SJCRH30 (cell line): Measurements from ENCODE around the gene MRPS26. TPM values are rescaled to one million over a fixed set of nuclear protein-coding genes. Genes with fewer than 3 reads are reported as not detected.
A peak's percentile ranks its signal among the peaks of the same experiment; 100 is the strongest.

ENCODE experiments used
- DNase-seq, 2 experiments: peaks; one replicate each; pipeline ENCODE4 v3.0.0-alpha.2; 2015 to 2020
- H3K27ac ChIP-seq: fragments of 250-450 bp; sonication (Bioruptor Pico); 2 replicates; pipeline ENCODE4 v1.5.1; 2020; ENCODE audit warnings: mild to moderate bottlenecking, moderate library complexity
- H3K27me3 ChIP-seq: fragments of 250-450 bp; sonication (Bioruptor Pico); 2 replicates; pipeline ENCODE4 v1.5.1; 2020; ENCODE audit warnings: mild to moderate bottlenecking, moderate library complexity
- H3K36me3 ChIP-seq: fragments of 250-450 bp; sonication (Bioruptor Pico); 2 replicates; pipeline ENCODE4 v1.5.1; 2020; ENCODE audit warnings: mild to moderate bottlenecking, moderate library complexity
- H3K4me1 ChIP-seq: fragments of 250-450 bp; sonication (Bioruptor Pico); 2 replicates; pipeline ENCODE4 v1.5.1; 2020; ENCODE audit warnings: mild to moderate bottlenecking, moderate library complexity
- H3K4me3 ChIP-seq: fragments of 250-450 bp; sonication (Bioruptor Pico); 2 replicates; pipeline ENCODE4 v1.5.1; 2020; ENCODE audit warnings: mild to moderate bottlenecking, moderate library complexity
- H3K9me3 ChIP-seq: fragments of 250-450 bp; sonication (Bioruptor Pico); replicated peaks from 2 replicates; pipeline ENCODE4 v1.5.1; 2020; ENCODE audit warnings: mild to moderate bottlenecking, moderate library complexity
- total RNA-seq: library from RNA; depleted of rRNA; stranded (reverse); fragments of >200 nt; shearing (Covaris generic); gene quantifications from 2 replicates; pipeline ENCODE4 v1.2.3, GENCODE V29; 2014

The MRPS26 gene
- total RNA-seq, 1 experiment from 2014 or later = 46.5 TPM

DNA sequence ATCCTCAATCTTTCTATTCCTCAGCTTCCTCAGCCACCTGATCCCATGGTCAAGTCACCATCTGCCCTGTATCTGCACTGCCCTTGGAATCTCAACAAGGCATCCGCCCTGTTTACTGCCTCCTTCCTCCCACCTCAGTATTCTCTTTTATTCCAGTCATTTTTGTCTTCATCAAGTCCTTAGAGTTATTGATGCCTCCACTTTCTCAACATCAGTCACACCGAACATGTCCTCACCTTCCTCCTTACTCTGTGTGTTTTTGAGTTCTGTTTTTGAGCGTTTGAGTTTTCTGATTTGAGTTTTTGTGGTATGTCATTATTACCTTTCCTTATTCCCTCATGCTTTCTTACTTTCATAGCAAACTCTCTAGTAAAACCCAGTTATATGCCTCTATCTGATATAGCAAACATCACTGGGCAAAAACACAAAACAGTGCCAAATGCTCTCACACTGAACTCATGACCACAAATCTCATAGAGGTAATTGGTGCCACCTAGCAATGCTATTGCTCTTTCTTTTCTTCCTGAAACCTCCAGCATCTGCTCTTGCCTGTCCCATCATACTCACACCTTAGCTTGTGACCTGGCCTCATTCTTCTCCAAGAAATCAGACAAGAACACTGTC is 14.2 kb upstream of the MRPS26 start:
- H3K9me3 ChIP-seq = no peaks in the 10 kb centered on the region
- peaks cover 5% of the 10 kb centered on the region for H3K36me3 ChIP-seq

GRCh38 chr20:3032624-3033023 is 13.2 kb upstream of the MRPS26 start:
- H3K36me3 ChIP-seq = peaks cover 8% of the 10 kb centered on the region
- no peak overlapping the region for H3K27ac ChIP-seq
- DNase-seq = no peak
- H3K4me1 ChIP-seq = no peaks in the 10 kb centered on the region
- no peaks in the 10 kb centered on the region for H3K9me3 ChIP-seq
- H3K27me3 ChIP-seq = no peaks in the 10 kb centered on the region
- H3K4me3 ChIP-seq = no peak overlapping the region

More for the DNA sequence above, 14.2 kb upstream of the MRPS26 start:
- no peak for DNase-seq
- H3K27me3 ChIP-seq = no peaks in the 10 kb centered on the region
- no peak overlapping the region for H3K27ac ChIP-seq
- no peak overlapping the region for H3K4me3 ChIP-seq
- no peaks in the 10 kb centered on the region for H3K4me1 ChIP-seq

- H3K27ac ChIP-seq = no peak overlapping the region
- H3K4me3 ChIP-seq = no peak overlapping the region
- peaks cover 9% of the 10 kb centered on the region for H3K36me3 ChIP-seq
- no peaks in the 10 kb centered on the region for H3K4me1 ChIP-seq
- H3K9me3 ChIP-seq = no peaks in the 10 kb centered on the region
- no peak for DNase-seq
- no peaks in the 10 kb centered on the region for H3K27me3 ChIP-seq
Observed at GRCh38 chr20:3037654-3038053, 8.2 kb upstream of the MRPS26 start.

- H3K36me3 ChIP-seq = peaks cover 9% of the 10 kb centered on the region
- H3K27me3 ChIP-seq = no peaks in the 10 kb centered on the region
Observed at GRCh38 chr20:3038454-3038853, 7.4 kb upstream of the MRPS26 start.

DNA sequence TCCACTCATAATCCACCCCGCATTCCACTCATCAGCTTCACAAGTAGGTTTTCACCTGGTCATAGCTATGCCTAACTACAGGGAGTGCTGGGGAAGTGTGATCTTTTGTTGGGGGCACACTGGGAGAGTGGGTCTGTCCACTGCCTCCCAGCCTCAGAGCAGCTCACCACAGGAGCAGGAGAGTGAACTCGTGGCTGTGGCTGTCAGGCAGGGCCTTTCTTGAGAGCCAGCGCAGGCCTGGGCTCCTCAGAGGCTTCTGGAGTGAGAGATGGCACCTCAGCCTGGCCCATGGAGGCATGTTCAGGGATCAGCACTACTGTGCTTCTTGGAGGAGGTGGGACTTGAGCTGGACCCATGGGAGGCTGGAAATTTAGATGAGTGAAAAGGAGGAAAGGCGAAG is 6.4 kb upstream of the MRPS26 start:
- Histone ChIP-seq H3K9me3 (no peaks in the 10 kb centered on the region), H3K36me3 (peaks cover 9% of the 10 kb centered on the region), H3K4me1 (no peaks in the 10 kb centered on the region), H3K4me3 (no peak overlapping the region), H3K27ac (no peak overlapping the region), H3K27me3 (no peaks in the 10 kb centered on the region)
- DNase-seq = no peak

More at GRCh38 chr20:3038454-3038853, 7.4 kb upstream of the MRPS26 start:
- Histone ChIP-seq H3K4me1 (no peaks in the 10 kb centered on the region), H3K4me3 (no peak overlapping the region), H3K27ac (no peak overlapping the region), H3K9me3 (no peaks in the 10 kb centered on the region)
- DNase-seq = no peak

DNA sequence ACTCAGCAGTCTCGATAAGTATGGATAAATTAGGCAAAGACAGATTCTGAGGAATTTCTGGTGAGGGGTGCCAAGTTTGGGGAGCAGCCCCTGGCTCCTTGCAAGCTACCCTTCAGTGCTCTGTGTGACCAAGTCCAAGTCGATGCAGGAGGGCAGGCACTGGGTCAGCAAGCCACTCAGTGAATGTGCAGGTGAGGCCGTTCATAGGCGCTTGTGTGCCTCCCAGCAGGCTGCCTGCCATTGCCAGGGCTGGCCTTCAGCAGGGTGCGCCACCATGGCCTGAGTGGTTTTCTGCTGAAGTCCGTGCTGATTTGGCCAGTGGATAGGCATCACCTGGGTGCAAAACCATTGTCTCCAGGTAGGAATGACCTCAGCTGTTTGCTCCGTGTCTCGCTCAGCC is 5.8 kb upstream of the MRPS26 start:
- Histone ChIP-seq H3K4me3 (no peak overlapping the region), H3K36me3 (peaks cover 9% of the 10 kb centered on the region), H3K9me3 (no peaks in the 10 kb centered on the region), H3K27ac (no peak overlapping the region), H3K27me3 (no peaks in the 10 kb centered on the region), H3K4me1 (peaks cover 3% of the 10 kb centered on the region; the same call in 1 of the 2 replicates)
- no peak for DNase-seq

- Histone ChIP-seq H3K4me1 (peaks cover 6% of the 10 kb centered on the region), H3K36me3 (peaks cover 8% of the 10 kb centered on the region), H3K27ac (no peak overlapping the region), H3K27me3 (no peaks in the 10 kb centered on the region), H3K9me3 (no peaks in the 10 kb centered on the region), H3K4me3 (no peak overlapping the region)
- DNase-seq = no peak
Observed at GRCh38 chr20:3041854-3042409, 3.9 kb upstream of the MRPS26 start.

DNA sequence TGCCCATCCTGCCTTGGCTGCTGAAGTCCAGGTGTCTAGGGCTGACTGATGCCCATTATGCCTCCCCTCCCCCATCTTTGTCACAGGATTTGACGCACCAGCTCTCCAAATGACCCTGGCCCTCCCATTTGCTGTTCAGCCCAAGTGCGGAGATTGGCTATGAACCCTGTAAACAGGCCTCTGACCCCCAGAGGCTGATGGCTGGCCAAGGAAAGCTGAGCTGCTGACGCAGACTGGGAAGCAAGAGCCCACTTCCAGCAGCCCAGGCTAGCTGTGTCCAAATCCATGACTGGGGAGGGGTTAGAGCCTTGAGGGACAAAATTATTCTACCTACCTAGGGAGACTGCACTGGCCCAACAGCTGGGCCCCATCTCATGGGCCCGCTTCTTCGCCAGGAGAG is 3.2 kb upstream of the MRPS26 start:
- Histone ChIP-seq H3K4me1 (peaks cover 8% of the 10 kb centered on the region), H3K4me3 (no peak overlapping the region), H3K27me3 (no peaks in the 10 kb centered on the region), H3K36me3 (peaks cover 7% of the 10 kb centered on the region; the same call in 1 of the 2 replicates), H3K27ac (no peak overlapping the region), H3K9me3 (no peaks in the 10 kb centered on the region)
- no peak for DNase-seq

DNA sequence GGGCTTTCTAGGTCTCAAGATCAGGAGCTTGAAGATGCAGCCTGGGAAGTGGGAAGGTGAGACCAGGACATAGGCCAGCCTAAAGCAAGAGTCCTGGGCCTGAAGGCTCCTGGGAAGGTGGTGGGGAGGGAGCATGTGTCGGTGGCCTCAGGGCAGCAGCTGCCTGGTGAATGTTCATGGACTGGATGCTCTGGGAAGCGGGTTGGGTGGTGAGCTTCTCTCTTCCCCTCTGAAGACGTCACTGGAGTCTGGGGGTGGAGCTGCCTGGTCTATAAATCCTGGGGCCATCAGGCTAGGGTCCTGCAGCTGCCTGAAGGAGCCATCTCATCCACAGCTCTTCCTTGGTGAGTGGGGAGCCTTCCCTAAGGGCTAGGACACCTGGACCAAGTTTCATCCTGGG is 2.5 kb upstream of the MRPS26 start, which contains the start of gene GNRH2:
Gene GNRH2 (plus strand): TSS at position 301 of the 400 bp plus-strand sequence. CDS start 793 bp downstream, outside the sequence.
- Histone ChIP-seq H3K27me3 (no peaks in the 10 kb centered on the region), H3K4me1 (peaks cover 8% of the 10 kb centered on the region), H3K27ac (no peak within 1 kb of the TSS), H3K9me3 (no peaks in the 10 kb centered on the region), H3K4me3 (no peak within 1 kb of the TSS), H3K36me3 (peaks cover 8% of the 10 kb centered on the region; the same call in 1 of the 2 replicates)
- DNase-seq = no peak

DNA sequence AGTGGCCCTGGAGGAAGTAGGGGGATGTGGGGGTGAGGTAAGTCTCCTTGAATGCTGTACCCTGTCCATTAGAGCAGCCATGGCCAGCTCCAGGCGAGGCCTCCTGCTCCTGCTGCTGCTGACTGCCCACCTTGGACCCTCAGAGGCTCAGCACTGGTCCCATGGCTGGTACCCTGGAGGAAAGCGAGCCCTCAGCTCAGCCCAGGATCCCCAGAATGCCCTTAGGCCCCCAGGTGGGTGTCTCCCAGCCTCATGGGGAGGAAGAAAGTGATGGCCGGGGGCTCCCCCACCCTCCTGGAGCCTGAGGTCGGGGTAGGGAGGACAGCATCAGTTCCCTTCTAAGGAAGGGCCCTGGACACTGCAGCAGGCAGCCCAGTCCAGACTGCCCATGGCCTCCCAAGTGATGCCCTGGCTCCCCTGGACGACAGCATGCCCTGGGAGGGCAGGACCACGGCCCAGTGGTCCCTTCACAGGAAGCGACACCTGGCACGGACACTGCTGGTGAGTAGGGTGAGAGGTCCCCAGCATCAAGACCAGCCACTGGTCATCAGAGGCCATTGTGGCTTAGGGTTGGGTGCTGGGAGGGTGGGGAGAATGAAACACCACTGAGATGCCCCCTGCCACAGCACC is 1.4 kb upstream of the MRPS26 start:
- Histone ChIP-seq H3K36me3 (peaks cover 10% of the 10 kb centered on the region; the same call in 1 of the 2 replicates), H3K27me3 (no peaks in the 10 kb centered on the region), H3K9me3 (no peaks in the 10 kb centered on the region), H3K27ac (no peak overlapping the region), H3K4me3 (no peak overlapping the region), H3K4me1 (peaks cover 8% of the 10 kb centered on the region)
- no peak for DNase-seq

- Histone ChIP-seq H3K4me3 (peak overlapping the region; percentile 95), H3K27ac (peak overlapping the region; percentile 67), H3K9me3 (no peaks in the 10 kb centered on the region), H3K4me1 (peaks cover 8% of the 10 kb centered on the region), H3K27me3 (no peaks in the 10 kb centered on the region), H3K36me3 (peaks cover 12% of the 10 kb centered on the region; the same call in 1 of the 2 replicates)
- peak; percentile 80 to 83 for DNase-seq
Observed at GRCh38 chr20:3045042-3045815, 623 bp upstream of the MRPS26 start.

DNA sequence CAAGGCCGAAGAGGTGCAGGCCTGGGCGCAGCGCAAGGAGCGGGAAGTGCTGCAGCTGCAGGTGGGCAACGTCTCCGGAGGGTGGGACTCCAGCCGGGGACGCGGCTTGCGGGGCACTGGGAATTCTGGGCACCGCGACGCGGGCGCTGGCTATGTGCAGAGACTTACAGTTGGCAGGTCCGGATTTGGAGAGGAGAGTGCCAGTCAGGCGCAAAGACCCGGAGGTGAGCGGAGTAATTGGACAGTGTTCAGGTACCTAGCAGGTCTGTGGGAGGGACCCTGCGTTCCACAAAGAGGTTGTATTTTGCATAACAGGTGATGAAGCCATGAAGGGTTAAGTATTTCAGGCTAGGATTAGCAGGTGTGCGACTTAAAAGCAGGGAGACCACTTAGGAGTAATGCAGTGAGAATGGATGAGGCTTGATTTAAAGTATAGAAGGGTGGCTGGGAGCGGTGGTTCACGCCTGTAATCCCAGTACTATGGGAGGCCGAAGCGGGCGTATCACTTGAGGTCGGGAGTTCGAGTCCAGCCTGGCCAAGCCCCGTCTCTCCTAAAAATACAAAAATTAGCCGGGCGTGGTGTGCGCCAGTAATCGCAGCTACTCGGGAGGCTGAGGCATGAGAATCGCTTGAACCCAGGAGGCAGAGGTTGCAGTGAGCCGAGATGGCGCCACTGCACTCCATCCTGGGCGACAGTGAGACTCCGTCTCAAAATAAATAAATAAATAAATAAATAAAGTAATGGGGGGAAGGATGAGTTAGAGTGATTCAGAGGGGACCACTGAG is 1.0 kb downstream of the MRPS26 start:
- H3K4me3 ChIP-seq = peak overlapping the region; percentile 95
- no peak for DNase-seq
- H3K27me3 ChIP-seq = no peaks in the 10 kb centered on the region
- H3K27ac ChIP-seq = no peak overlapping the region
- no peaks in the 10 kb centered on the region for H3K9me3 ChIP-seq
- H3K36me3 ChIP-seq = peaks cover 12% of the 10 kb centered on the region; the same call in 1 of the 2 replicates
- peaks cover 8% of the 10 kb centered on the region for H3K4me1 ChIP-seq

DNA sequence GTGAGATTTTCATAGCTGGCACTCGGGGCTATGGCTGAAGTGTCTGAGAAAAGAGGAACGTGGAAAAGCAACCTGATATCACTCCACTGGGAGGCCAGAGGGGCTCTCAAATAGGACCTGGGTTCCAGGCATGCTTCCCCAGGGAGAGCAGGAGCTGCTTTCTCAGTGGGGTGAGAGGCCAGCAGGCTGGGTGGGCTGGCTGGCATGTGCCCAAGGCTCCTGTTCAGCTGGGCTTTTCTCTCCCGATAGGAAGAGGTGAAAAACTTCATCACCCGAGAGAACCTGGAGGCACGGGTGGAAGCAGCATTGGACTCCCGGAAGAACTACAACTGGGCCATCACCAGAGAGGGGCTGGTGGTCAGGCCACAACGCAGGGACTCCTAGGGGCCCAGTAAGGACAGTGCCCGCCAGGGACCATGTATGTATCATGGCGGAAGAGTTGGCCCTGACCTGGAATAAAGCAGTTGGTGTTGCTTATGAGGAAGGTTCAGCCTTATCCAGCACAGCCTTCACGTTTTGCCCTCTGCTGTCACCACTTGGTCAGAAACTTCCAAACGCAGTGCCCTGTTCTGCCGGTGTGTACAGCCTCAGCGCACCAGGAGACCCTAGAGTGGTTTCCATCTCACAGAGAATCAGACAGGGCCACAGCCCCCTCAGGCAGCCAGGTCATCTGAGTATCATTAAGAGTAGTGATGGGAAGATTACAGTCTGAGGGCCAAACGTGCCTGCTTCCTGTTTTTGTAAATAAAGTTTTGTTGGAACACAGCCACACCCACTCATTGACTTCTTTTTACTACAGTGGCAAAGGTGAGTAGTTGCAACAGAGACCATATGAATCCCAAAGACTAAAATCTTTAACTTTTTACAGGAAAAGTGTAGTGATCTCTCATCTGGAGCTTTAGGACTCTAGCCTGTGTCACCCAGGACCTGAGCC is 1.9 kb downstream of the MRPS26 start:
- no peaks in the 10 kb centered on the region for H3K27me3 ChIP-seq
- no peak overlapping the region for H3K4me3 ChIP-seq
- peaks cover 12% of the 10 kb centered on the region; the same call in 1 of the 2 replicates for H3K36me3 ChIP-seq
- no peaks in the 10 kb centered on the region for H3K9me3 ChIP-seq
- peaks cover 8% of the 10 kb centered on the region for H3K4me1 ChIP-seq
- H3K27ac ChIP-seq = no peak overlapping the region
- no peak for DNase-seq
